ENCODE measurements around the gene BPIFB3. TPM values are rescaled to one million over a fixed set of nuclear protein-coding genes. Genes with fewer than 3 reads are reported as not detected.

The BPIFB3 gene
- total and polyA plus RNA-seq, 2 of the 13 experiments (the other 11 are each of a cell fraction or from before 2014, with no cell fraction given), result 0.09 TPM; not detected in 1

GRCh38 chr20:33006776-33007375 is 46.8 kb upstream of the BPIFB3 start (continued):
- no peak for TF ChIP-seq ATF6 (CRISPR knock-in tag; conservative IDR thresholded peaks at IDR 0.05)
- no peak for TF ChIP-seq SETDB1 (CRISPR knock-in tag; IDR thresholded peaks at IDR 0.05; ENCODE audit: borderline replicate concordance)
- no peak for TF ChIP-seq MAF1 (CRISPR knock-in tag; IDR thresholded peaks at IDR 0.05; ENCODE audit: borderline replicate concordance)
- no peak for TF ChIP-seq ZNF639 (CRISPR knock-in tag; conservative IDR thresholded peaks at IDR 0.05)
- no peak for TF ChIP-seq ZNF75D (CRISPR knock-in tag; IDR thresholded peaks at IDR 0.05; ENCODE audit: borderline replicate concordance)
- no peak for TF ChIP-seq SUZ12 (IDR thresholded peaks at IDR 0.05; ENCODE audit: low read depth, low read length)
- no peak for TF ChIP-seq DNMT1 (CRISPR knock-in tag; IDR thresholded peaks at IDR 0.05)
- peak; percentile 42; the same call in 1 of the 2 replicates for TF ChIP-seq DPF2 (CRISPR knock-in tag; IDR thresholded peaks at IDR 0.05; ENCODE audit: borderline replicate concordance, low read depth)
- peak; percentile 100 for TF ChIP-seq ZSCAN9 (CRISPR knock-in tag; IDR thresholded peaks at IDR 0.05; ENCODE audit: borderline replicate concordance)
- no peak; the same call in 1 of the 2 replicates for TF ChIP-seq USF2 (IDR thresholded peaks at IDR 0.05; ENCODE audit: low read depth, low read length)
- no peak for TF ChIP-seq USF2 (CRISPR knock-in tag; IDR thresholded peaks at IDR 0.05; ENCODE audit: borderline replicate concordance)
- no peak for TF ChIP-seq CEBPG (CRISPR knock-in tag; IDR thresholded peaks at IDR 0.05)
- no peak for TF ChIP-seq CBFB (CRISPR knock-in tag; IDR thresholded peaks at IDR 0.05)
- no peak for TF ChIP-seq POGK (CRISPR knock-in tag; conservative IDR thresholded peaks at IDR 0.05)
- TF ChIP-seq SOX6 (IDR thresholded peaks at IDR 0.05), result no peak
- TF ChIP-seq SOX6 (CRISPR knock-in tag; IDR thresholded peaks at IDR 0.05), result no peak
- no peak for TF ChIP-seq ZNF672 (CRISPR knock-in tag; IDR thresholded peaks at IDR 0.05)
- TF ChIP-seq ZSCAN30 (CRISPR knock-in tag; IDR thresholded peaks at IDR 0.05), result no peak
- no peak for TF ChIP-seq MYC (CRISPR knock-in tag; IDR thresholded peaks at IDR 0.05; ENCODE audit: borderline replicate concordance)
- TF ChIP-seq CC2D1A (CRISPR knock-in tag; IDR thresholded peaks at IDR 0.05), result no peak
- TF ChIP-seq CENPBD1 (CRISPR knock-in tag; IDR thresholded peaks at IDR 0.05; ENCODE audit: borderline replicate concordance, low read depth), result no peak
